HCT116 (cell line): Measurements from ENCODE around the gene LAMC2. TPM values are rescaled to one million over a fixed set of nuclear protein-coding genes. Genes with fewer than 3 reads are reported as not detected.

Experiments used
- ATAC-seq: fragments of 200-7000 bp; cut with Tn5 transposase; 2 replicates; pipeline ENCODE4 v1.9.1; 2020; ENCODE audit warnings: mild to moderate bottlenecking, moderate library complexity
- BruUV-seq: library from RNA; stranded (reverse); fragments of 400-500 nt; replicated peaks from 2 replicates; lab custom pipeline; 2021; lab: Mats Ljungman, UMichigan
- CTCF ChIA-PET: fragments of 300-600 bp; sonication (Branson Sonifier 250); formaldehyde crosslinking; loops from one replicate; lab custom pipeline; 2021; ENCODE audit warnings: antibody characterized with exemption; lab: Charles Lee
- POLR2A ChIA-PET: fragments of 300-600, 350-600 bp; sonication (Branson Sonifier 250); formaldehyde crosslinking; loops from one replicate; lab custom pipeline; 2021; ENCODE audit warnings: antibody characterized with exemption; lab: Charles Lee
- RAD21 ChIA-PET, 2 experiments: fragments of 300-600 bp; sonication (Branson Sonifier 250); formaldehyde crosslinking; loops; one replicate each; lab custom pipeline; 2023; ENCODE audit warnings: low total read pairs in 2 of 2; ENCODE audit not compliant: uncharacterized antibody in 2 of 2, unreplicated experiment in 2 of 2, low non-redundant PET in 1 of 2; lab: Charles Lee
- DNase-seq: peaks from one replicate; pipeline ENCODE4 v3.0.0-alpha.2; 2010; ENCODE audit warnings: low read depth, low spot score
- H2AFZ ChIP-seq: fragments of 200-600 bp; shearing (Covaris generic), sonication (generic); 2 replicates; pipeline ENCODE4 v1.6.1; 2017; ENCODE audit warnings: low read depth, mixed run types, mixed read lengths, antibody characterized with exemption, low read length; ENCODE audit not compliant: poor library complexity, severe bottlenecking
- H3K27ac ChIP-seq: 2 replicates; pipeline ENCODE4 v1.5.1; 2012; ENCODE audit warnings: low read depth, low read length
- H3K27me3 ChIP-seq: fragments of 200-600 bp; sonication (generic); 2 replicates; pipeline ENCODE4 v1.6.1; 2016; ENCODE audit warnings: mixed run types, low read length, mixed read lengths; ENCODE audit not compliant: insufficient read depth
- H3K36me3 ChIP-seq, 2 experiments: fragments of 200-500 bp in 1 of 2; fragments of 200-600 bp in 1 of 2; sonication (Bioruptor generic) in 1 of 2; sonication (generic) in 1 of 2; 2 replicates each; pipeline versions ENCODE4 v1.5.1 to v1.6.1; 2014 to 2016; ENCODE audit warnings: low read length in 2 of 2, inconsistent platforms in 1 of 2, mixed read lengths in 1 of 2, mixed run types in 1 of 2; ENCODE audit not compliant: insufficient read depth in 2 of 2, control insufficient read depth in 1 of 2
- H3K4me1 ChIP-seq, 2 experiments: fragments of 200-600 bp in 1 of 2; sonication (generic) in 1 of 2; 2 replicates each; pipeline versions ENCODE4 v1.5.1 to v1.6.1; 2012 to 2017; ENCODE audit warnings: low read length in 2 of 2, inconsistent platforms in 1 of 2, mild to moderate bottlenecking in 1 of 2, mixed read lengths in 1 of 2, mixed run types in 1 of 2, moderate library complexity in 1 of 2; ENCODE audit not compliant: insufficient read depth in 2 of 2, control insufficient read depth in 1 of 2
- H3K4me2 ChIP-seq: fragments of 200-600 bp; sonication (generic); 2 replicates; pipeline ENCODE4 v1.6.1; 2017; ENCODE audit warnings: mixed run types, low read length, mixed read lengths
- H3K4me3 ChIP-seq, 2 experiments: fragments of 200-600 bp in 1 of 2; sonication (generic) in 1 of 2; replicated peaks in 1 of 2; 2 replicates each; pipeline ENCODE4 v1.5.1; 2011 to 2016; ENCODE audit warnings: low read length in 2 of 2, control low read depth in 1 of 2, low read depth in 1 of 2, mild to moderate bottlenecking in 1 of 2, mixed read lengths in 1 of 2, mixed run types in 1 of 2
- H3K79me2 ChIP-seq: fragments of 200-600 bp; sonication (generic); 2 replicates; pipeline ENCODE4 v1.6.1; 2017; ENCODE audit warnings: mild to moderate bottlenecking, mixed run types, low read length, moderate library complexity, mixed read lengths; ENCODE audit not compliant: insufficient read depth
- H3K9ac ChIP-seq: fragments of 200-600 bp; sonication (generic); 2 replicates; pipeline ENCODE4 v1.6.1; 2016; ENCODE audit warnings: low read length, mixed read lengths
- H3K9me2 ChIP-seq: fragments of 200-600 bp; sonication (generic), shearing (Covaris generic); 2 replicates; pipeline ENCODE4 v1.6.1; 2017; ENCODE audit warnings: mixed run types, mild to moderate bottlenecking, moderate library complexity; ENCODE audit not compliant: insufficient read depth
- H3K9me3 ChIP-seq, 2 experiments: fragments of 200-500 bp in 1 of 2; fragments of 200-600 bp in 1 of 2; sonication (Bioruptor generic) in 1 of 2; sonication (generic) in 1 of 2; 2 replicates each; pipeline ENCODE4 v1.6.1; 2014 to 2017; ENCODE audit warnings: low read length in 2 of 2, mixed read lengths in 2 of 2, inconsistent platforms in 1 of 2, low read depth in 1 of 2, mild to moderate bottlenecking in 1 of 2, mixed run types in 1 of 2, moderate library complexity in 1 of 2; ENCODE audit not compliant: control insufficient read depth in 1 of 2, insufficient read depth in 1 of 2
- H4K20me1 ChIP-seq: fragments of 200-600 bp; sonication (generic), shearing (Covaris generic); 2 replicates; pipeline ENCODE4 v1.6.1; 2017; ENCODE audit warnings: mixed run types, mild to moderate bottlenecking, moderate library complexity; ENCODE audit not compliant: insufficient read depth
- CBX3 ChIP-seq: IDR thresholded peaks from 2 replicates; pipeline ENCODE4 v1.6.1; 2012; ENCODE audit warnings: low read depth
- CTCF ChIP-seq, 3 experiments: fragments of 200-600 bp in 1 of 3; sonication (generic) in 1 of 3; IDR thresholded peaks in 2 of 3; conservative IDR thresholded peaks in 1 of 3; 2 replicates each; pipeline ENCODE4 v1.5.1; 2012 to 2017; ENCODE audit warnings: low read depth in 2 of 3, low read length in 2 of 3, antibody characterized with exemption in 1 of 3, borderline replicate concordance in 1 of 3, control low read depth in 1 of 3, mild to moderate bottlenecking in 1 of 3, mixed read lengths in 1 of 3, mixed run types in 1 of 3, moderate library complexity in 1 of 3; ENCODE audit not compliant: insufficient read depth in 1 of 3
- FOSL1 ChIP-seq: IDR thresholded peaks from 2 replicates; pipeline ENCODE4 v1.6.1; 2012; ENCODE audit warnings: low read depth
- JUND ChIP-seq: IDR thresholded peaks from 2 replicates; pipeline ENCODE4 v1.6.1; 2012
- MAX ChIP-seq: IDR thresholded peaks from 2 replicates; pipeline ENCODE4 v1.6.1; 2012
- RAD21 ChIP-seq: IDR thresholded peaks from 2 replicates; pipeline ENCODE4 v1.6.1; 2012; ENCODE audit warnings: low read depth, mild to moderate bottlenecking
- SP1 ChIP-seq: IDR thresholded peaks from 2 replicates; pipeline ENCODE4 v1.6.1; 2012; ENCODE audit warnings: low read depth
- SRF ChIP-seq: IDR thresholded peaks from 2 replicates; pipeline ENCODE4 v1.6.1; 2012; ENCODE audit warnings: low read depth
- YY1 ChIP-seq: IDR thresholded peaks from 2 replicates; pipeline ENCODE4 v1.6.1; 2011; ENCODE audit warnings: low read length, low read depth, moderate library complexity, mild to moderate bottlenecking; ENCODE audit not compliant: insufficient replicate concordance; ENCODE audit errors: extremely low read depth
- ZFX ChIP-seq: fragments of 450-650 bp; IDR thresholded peaks from 2 replicates; pipeline ENCODE4 v1.6.1; 2017
- ZNF274 ChIP-seq: fragments of 200-500 bp; sonication (Bioruptor generic); IDR thresholded peaks from 2 replicates; pipeline ENCODE4 v1.6.1; 2014; ENCODE audit warnings: mild to moderate bottlenecking, low read depth, low read length, inconsistent platforms
- intact Hi-C: fragments of 100-400 bp; cut with micrococcal nuclease; formaldehyde crosslinking; loops from 2 replicates; pipeline ENCODE4 v1.10.0; 2022
- total RNA-seq: library from RNA; stranded (reverse); gene quantifications from one replicate; pipeline ENCODE4 v1.2.1, GENCODE V29; 2021; ENCODE audit not compliant: unreplicated experiment
- TF ChIP-seq, protein P1 (sequence below): IDR thresholded peaks from 2 replicates; pipeline ENCODE4 v1.6.1; 2012; ENCODE audit warnings: low read depth

Gene LAMC2
- total RNA-seq, 1 experiment from 2014 or later = 22.2 TPM

DNA sequence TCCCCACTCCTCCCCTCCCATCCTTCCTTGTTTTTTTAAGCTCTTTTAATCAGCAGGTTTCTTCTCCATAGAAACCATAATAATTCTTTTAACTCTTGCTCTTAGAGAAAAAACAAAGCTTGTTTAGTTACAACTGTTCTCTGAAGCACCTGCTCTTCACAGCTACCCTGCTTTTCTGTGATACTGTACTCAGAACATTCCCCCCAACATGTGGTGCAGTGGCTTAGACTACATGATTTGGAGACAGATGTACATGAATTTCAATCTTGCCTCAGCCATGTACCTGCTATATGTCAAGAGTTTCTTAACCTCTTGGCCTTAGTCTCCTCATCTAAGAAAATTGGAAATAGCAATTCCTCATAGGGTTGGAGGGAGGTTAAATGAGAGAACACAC is 33.5 kb downstream of the LAMC2 start:
- H3K9me2 ChIP-seq = no peaks in the 10 kb centered on the region
- H3K27ac ChIP-seq = no peak overlapping the region
- H3K36me3 ChIP-seq = no peaks in the 10 kb centered on the region
- no peak overlapping the region for H3K9ac ChIP-seq
- no peaks in the 10 kb centered on the region for H3K4me1 ChIP-seq
- H3K79me2 ChIP-seq = no peaks in the 10 kb centered on the region
- intact Hi-C loops = no loop called here
- H3K4me3 ChIP-seq = no peak overlapping the region
- H4K20me1 ChIP-seq = no peaks in the 10 kb centered on the region
- H3K27me3 ChIP-seq = no peaks in the 10 kb centered on the region
- RAD21 ChIA-PET = no interaction called here
- no peak for DNase-seq
- no peak for TF ChIP-seq FOSL1
- no peak overlapping the region for H2AFZ ChIP-seq
- ATAC-seq = no peak
- BruUV-seq = no TSS peak
- H3K9me3 ChIP-seq = no peaks in the 10 kb centered on the region
- H3K4me2 ChIP-seq = no peak overlapping the region
- CTCF ChIA-PET = no interaction called here
- POLR2A ChIA-PET = no interaction called here

- H3K9ac ChIP-seq = no peak overlapping the region
- no peaks in the 10 kb centered on the region for H3K79me2 ChIP-seq
- TF ChIP-seq YY1 = no peak
- TF ChIP-seq, protein P1, sequence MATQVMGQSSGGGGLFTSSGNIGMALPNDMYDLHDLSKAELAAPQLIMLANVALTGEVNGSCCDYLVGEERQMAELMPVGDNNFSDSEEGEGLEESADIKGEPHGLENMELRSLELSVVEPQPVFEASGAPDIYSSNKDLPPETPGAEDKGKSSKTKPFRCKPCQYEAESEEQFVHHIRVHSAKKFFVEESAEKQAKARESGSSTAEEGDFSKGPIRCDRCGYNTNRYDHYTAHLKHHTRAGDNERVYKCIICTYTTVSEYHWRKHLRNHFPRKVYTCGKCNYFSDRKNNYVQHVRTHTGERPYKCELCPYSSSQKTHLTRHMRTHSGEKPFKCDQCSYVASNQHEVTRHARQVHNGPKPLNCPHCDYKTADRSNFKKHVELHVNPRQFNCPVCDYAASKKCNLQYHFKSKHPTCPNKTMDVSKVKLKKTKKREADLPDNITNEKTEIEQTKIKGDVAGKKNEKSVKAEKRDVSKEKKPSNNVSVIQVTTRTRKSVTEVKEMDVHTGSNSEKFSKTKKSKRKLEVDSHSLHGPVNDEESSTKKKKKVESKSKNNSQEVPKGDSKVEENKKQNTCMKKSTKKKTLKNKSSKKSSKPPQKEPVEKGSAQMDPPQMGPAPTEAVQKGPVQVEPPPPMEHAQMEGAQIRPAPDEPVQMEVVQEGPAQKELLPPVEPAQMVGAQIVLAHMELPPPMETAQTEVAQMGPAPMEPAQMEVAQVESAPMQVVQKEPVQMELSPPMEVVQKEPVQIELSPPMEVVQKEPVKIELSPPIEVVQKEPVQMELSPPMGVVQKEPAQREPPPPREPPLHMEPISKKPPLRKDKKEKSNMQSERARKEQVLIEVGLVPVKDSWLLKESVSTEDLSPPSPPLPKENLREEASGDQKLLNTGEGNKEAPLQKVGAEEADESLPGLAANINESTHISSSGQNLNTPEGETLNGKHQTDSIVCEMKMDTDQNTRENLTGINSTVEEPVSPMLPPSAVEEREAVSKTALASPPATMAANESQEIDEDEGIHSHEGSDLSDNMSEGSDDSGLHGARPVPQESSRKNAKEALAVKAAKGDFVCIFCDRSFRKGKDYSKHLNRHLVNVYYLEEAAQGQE = no peak
- no peak for TF ChIP-seq MAX
- TF ChIP-seq CTCF (IDR thresholded peaks at IDR 0.05 in 2 of 3, conservative IDR thresholded peaks at IDR 0.05 in 1 of 3; ENCODE audit: borderline replicate concordance in 1 of 3, insufficient read depth in 1 of 3, low read depth in 2 of 3, low read length in 2 of 3) = no peak
- no peak for TF ChIP-seq FOSL1
- TF ChIP-seq ZFX = no peak
- no peak for TF ChIP-seq ZNF274
- no peak for TF ChIP-seq SRF
- no peak for TF ChIP-seq RAD21
- no peak for TF ChIP-seq CBX3
- no peak for TF ChIP-seq JUND
- TF ChIP-seq SP1 = no peak
- TF ChIP-seq, all 23 proteins: peak for 0
- Histone ChIP-seq H3K27me3 (no peaks in the 10 kb centered on the region), H3K27ac (no peak overlapping the region), H3K36me3 (no peaks in the 10 kb centered on the region), H3K4me2 (no peak overlapping the region), H3K9me2 (no peaks in the 10 kb centered on the region), H4K20me1 (no peaks in the 10 kb centered on the region), H3K4me1 (peaks cover 8 to 13% of the 10 kb centered on the region in 2 experiments; a peak in 2 of 4 replicates), H3K4me3 (no peak overlapping the region), H3K9me3 (no peaks in the 10 kb centered on the region), H2AFZ (no peak overlapping the region)
- ATAC-seq = no peak
- ChIA-PET CTCF (interaction anchor here (1.8 kb wide), 1 partner anchor 12 kb away, joined by 5 read pairs; no protein-coding TSS in a partner anchor), POLR2A (no interaction called here), RAD21 (no interaction called here)
- no peak for DNase-seq
- no TSS peak for BruUV-seq
- intact Hi-C loops = no loop called here
Observed at GRCh38 chr1:183222909-183223308, 36.8 kb downstream of the LAMC2 start.
